ENCODE results near the gene PTTG1. TPM values are rescaled to one million over a fixed set of nuclear protein-coding genes. Genes with fewer than 3 reads are reported as not detected.

Gene PTTG1
- total RNA-seq (2011; cell fraction: chromatin; rRNA removed; ENCODE audit: low replicate concordance): 44.6 and 76.9 TPM in 2 replicates
- total RNA-seq (2011; cell fraction: nucleolus; rRNA removed): 57.0 and 61.5 TPM in 2 replicates
- 79.8 and 80.8 TPM in 2 replicates for total RNA-seq (2011; cell fraction: nucleoplasm; rRNA removed)
- total RNA-seq (2014; rRNA removed) (251 and 270 TPM in 2 replicates), total RNA-seq (2014; rRNA removed; fragmentation: Illumina TruSeq; extraction: Trizol) (314 and 340 TPM in 2 replicates), total RNA-seq (2015; rRNA removed; fragmentation: Illumina TruSeq; extraction: Trizol) (294 and 318 TPM in 2 replicates), total RNA-seq (2021) (193 and 215 TPM in 2 replicates), polyA plus RNA-seq (2011; rRNA removed) (290 and 349 TPM in 2 replicates), polyA plus RNA-seq (2014; fragmentation: Illumina TruSeq; extraction: Trizol) (522 and 779 TPM in 2 replicates), polyA plus RNA-seq (2014; fragmentation: Nextera tagmentation; extraction: Ambion mirVana) (1,000 to 10,000 TPM; 1,025 to 1,088 TPM), polyA plus RNA-seq (2014; rRNA removed) (422 and 674 TPM in 2 replicates), polyA minus RNA-seq (2011; rRNA and poly(A)+ RNA removed) (177 and 179 TPM in 2 replicates), Bru-seq, nascent RNA (percentile 97 among the genes with signal in this experiment), BruChase-seq, experiment 1, labeled RNA remaining after a 2-hour chase (percentile 92 among the genes with signal in this experiment), BruChase-seq, experiment 2, labeled RNA remaining after a 6-hour chase (percentile 92 among the genes with signal in this experiment)
- polyA plus RNA-seq (2011; cell fraction: cytosol; rRNA removed): 437 and 618 TPM in 2 replicates
- polyA plus RNA-seq (2011; cell fraction: nucleus; rRNA removed): 139 and 204 TPM in 2 replicates
- polyA plus RNA-seq (2012): 207 and 217 TPM in 2 replicates
- 30.9 and 41.3 TPM in 2 replicates for polyA minus RNA-seq (2011; cell fraction: cytosol; rRNA and poly(A)+ RNA removed)
- polyA minus RNA-seq (2011; cell fraction: nucleus; rRNA and poly(A)+ RNA removed): 40.8 and 79.1 TPM in 2 replicates
- long read RNA-seq, experiment 1, transcript PTTG1-202 (5 exons, 1,070 nt): minor isoform, 85 of 313 reads
- long read RNA-seq, experiment 1, transcript PTTG1-201 (6 exons, 753 nt): major isoform, 187 of 313 reads
- long read RNA-seq, experiment 1, transcript PTTG1-205 (6 exons, 895 nt): minor isoform, 18 of 313 reads
- long read RNA-seq, experiment 1, partial matches to known transcripts: 15 of 313 reads
- long read RNA-seq, experiment 1, other reads (novel, unspliced or antisense): 5 of 313 reads
- long read RNA-seq, experiment 2, transcript PTTG1-201 (6 exons, 753 nt): major isoform, 105 of 200 reads
- long read RNA-seq, experiment 2, transcript PTTG1-205 (6 exons, 895 nt): minor isoform, 11 of 200 reads
- long read RNA-seq, experiment 2, transcript PTTG1-202 (5 exons, 1,070 nt): minor isoform, 65 of 200 reads
- long read RNA-seq, experiment 2, partial matches to known transcripts: 11 of 200 reads
- long read RNA-seq, experiment 2, other reads (novel, unspliced or antisense): 8 of 200 reads
- long read RNA-seq, experiment 3, transcript PTTG1-202 (5 exons, 1,070 nt): minor isoform, 68 of 242 reads
- long read RNA-seq, experiment 3, transcript PTTG1-201 (6 exons, 753 nt): major isoform, 164 of 242 reads
- long read RNA-seq, experiment 3, partial matches to known transcripts: 1 of 242 reads
- long read RNA-seq, experiment 3, other reads (novel, unspliced or antisense): 4 of 242 reads

GRCh38 chr5:160421625-160422258, at the start of gene PTTG1:
Gene PTTG1, plus strand, starts transcription at chr5:160421855. Its CDS starts 458 bp downstream, at chr5:160422313.
- TSS peak; percentile 48 for BruUV-seq (replicated peaks)
- TF ChIP-seq MYC (IDR thresholded peaks at IDR 0.05; ENCODE audit: low read depth, low read length) (peak; percentile 77), MYC (CRISPR knock-in tag; IDR thresholded peaks at IDR 0.05; ENCODE audit: borderline replicate concordance, low read depth) (no peak), EWSR1 (IDR thresholded peaks at IDR 0.05; ENCODE audit: borderline replicate concordance, low read depth, partially characterized antibody) (no peak), RBM25 (IDR thresholded peaks at IDR 0.05; ENCODE audit: low read depth, low read length, severe bottlenecking) (no peak), SMAD4 (CRISPR knock-in tag; conservative IDR thresholded peaks at IDR 0.05) (no peak), ZNF124 (CRISPR knock-in tag; IDR thresholded peaks at IDR 0.05) (no peak), CTCFL (IDR thresholded peaks at IDR 0.05; ENCODE audit: borderline replicate concordance, insufficient read depth, low read depth, low read length, poor library complexity, severe bottlenecking) (no peak), SP2 (IDR thresholded peaks at IDR 0.05; ENCODE audit: extremely low read depth, low read depth, low read length, poor library complexity, severe bottlenecking) (peak; percentile 24), UBTF (IDR thresholded peaks at IDR 0.05; ENCODE audit: borderline replicate concordance in 1 of 2, low read depth in 2 of 2, low read length in 2 of 2) (no peak), ZBED1 (IDR thresholded peaks at IDR 0.05) (no peak)

More at GRCh38 chr5:160421625-160422258, at the start of gene PTTG1:
- ChIA-PET CTCF (ENCODE audit: low intra/inter-chr PET ratio) (interaction anchor here (0.5 kb wide), 1 partner anchor 16 kb away, joined by 4 read pairs; no protein-coding TSS in a partner anchor), POLR2A (interaction anchor here (0.6 to 2.3 kb wide), 12 partner anchors 14 to 974 kb away, joined by 3 to 12 read pairs (median 4); partner anchors contain the start of gene PWWP2A)
- WGBS (ENCODE audit: insufficient coverage, low coverage, missing lambda C conversion rate): 0% methylated on average over 31 of the region's 39 CpGs
- intact Hi-C loops (cut with micrococcal nuclease): no loop called here
- DNase-seq (ENCODE audit: extremely low read depth in 1 of 4, low spot score in 3 of 4) (peak; percentile 89 to 99 (median 92)), ATAC-seq (peak; percentile 88), FAIRE-seq (peak; percentile 92)
- Histone ChIP-seq H3K79me2 (ENCODE audit: control insufficient read depth, insufficient read depth, low read length) (peaks cover 64% of the 10 kb centered on the region), H3K27ac (ENCODE audit: extremely low read depth, low read depth, low read length) (peak within 1 kb of the TSS; percentile 90), H3K9me1 (ENCODE audit: control insufficient read depth, insufficient read depth, low read length) (no peaks in the 10 kb centered on the region), H2AFZ (ENCODE audit: low read depth, low read length) (peak within 1 kb of the TSS; percentile 80), H3K9ac (ENCODE audit: insufficient read depth in 1 of 2, low read depth in 2 of 2, low read length in 2 of 2) (peak within 1 kb of the TSS; percentile 89 to 92), H3K4me2 (ENCODE audit: insufficient read depth, low read length) (peak within 1 kb of the TSS; percentile 91), H3K4me3 (peak within 1 kb of the TSS; percentile 60), H3K36me3 (ENCODE audit: control insufficient read depth, insufficient read depth, low read length) (peaks cover 44% of the 10 kb centered on the region), H4K20me1 (replicated peaks; ENCODE audit: control insufficient read depth, insufficient read depth, low read length) (no peaks in the 10 kb centered on the region), H3K4me1 (replicated peaks in 1 of 2; ENCODE audit: control insufficient read depth in 2 of 2, insufficient read depth in 2 of 2, low read length in 2 of 2) (peaks cover 4 to 20% of the 10 kb centered on the region in 2 experiments; a peak in 4 of 5 replicates), H3K9me3 (replicated peaks; ENCODE audit: control insufficient read depth, insufficient read depth, low read depth, low read length) (no peaks in the 10 kb centered on the region), H3K27me3 (ENCODE audit: control insufficient read depth in 2 of 2, insufficient read depth in 2 of 2, low read length in 2 of 2) (no peaks in the 10 kb centered on the region)
- in situ Hi-C loops (cut with MboI): no loop called here

Data from K562 (cell line).